Stimulated activated CD4-positive, alpha-beta T cell treated with anti-CD3 and anti-CD28 coated beads, TNF-alpha, amount 100 ng/mL, for 4 hours (primary cell): ENCODE results near the gene RGR.

Experiments used
- DNase-seq, 3 experiments: peaks; one replicate each; pipeline ENCODE4 v3.0.0-alpha.2; 2020; ENCODE audit warnings: low read depth in 3 of 3

The RGR gene

GRCh38 chr10:84244651-84245270 lies at the start of gene RGR:
RGR (plus strand) TSS chr10:84245053; CDS start chr10:84245091, 38 bp downstream.
- DNase-seq = no peak

- no peak for DNase-seq
Observed at GRCh38 chr10:84196083-84196482, 48.8 kb upstream of the RGR start.

GRCh38 chr10:84196941-84197340 lies 47.9 kb upstream of the RGR start:
- no peak for DNase-seq

- no peak for DNase-seq
Observed at GRCh38 chr10:84197643-84198042, 47.2 kb upstream of the RGR start.

- no peak for DNase-seq
Observed at GRCh38 chr10:84198206-84198915, 46.5 kb upstream of the RGR start.

GRCh38 chr10:84200537-84201243 lies 44.2 kb upstream of the RGR start:
- DNase-seq = no peak

- DNase-seq = no peak
Observed at GRCh38 chr10:84201244-84201606, 43.6 kb upstream of the RGR start.

- no peak for DNase-seq
Observed at GRCh38 chr10:84201682-84202081, 43.2 kb upstream of the RGR start.

GRCh38 chr10:84202349-84202748 lies 42.5 kb upstream of the RGR start:
- no peak for DNase-seq

GRCh38 chr10:84204122-84204521 lies 40.7 kb upstream of the RGR start:
- no peak for DNase-seq

GRCh38 chr10:84204610-84205009 lies 40.2 kb upstream of the RGR start:
- no peak for DNase-seq

- DNase-seq = peak; percentile 22 to 26 (median 25)
Observed at GRCh38 chr10:84205049-84205852, 39.6 kb upstream of the RGR start.

- no peak for DNase-seq
Observed at GRCh38 chr10:84205853-84206525, 38.9 kb upstream of the RGR start.

- DNase-seq = no peak
Observed at GRCh38 chr10:84208023-84208422, 36.8 kb upstream of the RGR start.

GRCh38 chr10:84211566-84211965 lies 33.3 kb upstream of the RGR start:
- DNase-seq = no peak

- no peak for DNase-seq
Observed at GRCh38 chr10:84212014-84212413, 32.8 kb upstream of the RGR start.

- no peak for DNase-seq
Observed at GRCh38 chr10:84213076-84213475, 31.8 kb upstream of the RGR start.

- DNase-seq = no peak
Observed at GRCh38 chr10:84214046-84214572, 30.7 kb upstream of the RGR start.

GRCh38 chr10:84214612-84215235 lies 30.1 kb upstream of the RGR start:
- no peak for DNase-seq

- no peak for DNase-seq
Observed at GRCh38 chr10:84216834-84217233, 28.0 kb upstream of the RGR start.

- no peak for DNase-seq
Observed at GRCh38 chr10:84217746-84218145, 27.1 kb upstream of the RGR start.
